Mesenchymal stem cell (in vitro differentiated cells and primary cell): ENCODE data around the gene PRDM1.

Experiments used
- DNase-seq: peaks from one replicate; pipeline ENCODE4 v3.0.0-alpha.2; 2013
- H2AFZ ChIP-seq: one replicate; pipeline ENCODE4 v1.6.1; 2013; ENCODE audit warnings: low read depth, mild to moderate bottlenecking, control low read depth, inconsistent platforms, low read length, moderate library complexity
- H2AK5ac ChIP-seq: 2 replicates; pipeline ENCODE4 v1.6.1; 2013; ENCODE audit warnings: low read length, moderate library complexity, mild to moderate bottlenecking, inconsistent platforms; ENCODE audit not compliant: severe bottlenecking
- H2BK120ac ChIP-seq: one replicate; pipeline ENCODE4 v1.6.1; 2013; ENCODE audit warnings: low read depth, mild to moderate bottlenecking, inconsistent platforms, low read length, moderate library complexity
- H2BK12ac ChIP-seq, 2 experiments: one replicate each; pipeline ENCODE4 v1.6.1; 2013; ENCODE audit warnings: inconsistent platforms in 2 of 2, low read length in 2 of 2, mild to moderate bottlenecking in 2 of 2, moderate library complexity in 2 of 2, control low read depth in 1 of 2
- H2BK15ac ChIP-seq: one replicate; pipeline ENCODE4 v1.6.1; 2013; ENCODE audit warnings: mild to moderate bottlenecking, low read depth, inconsistent platforms; ENCODE audit not compliant: poor library complexity, severe bottlenecking
- H2BK5ac ChIP-seq: 2 replicates; pipeline ENCODE4 v1.6.1; 2013; ENCODE audit warnings: low read depth, mild to moderate bottlenecking, low read length, control low read depth, inconsistent platforms; ENCODE audit not compliant: poor library complexity, severe bottlenecking
- H3K14ac ChIP-seq, 2 experiments: one replicate each; pipeline ENCODE4 v1.6.1; 2013; ENCODE audit warnings: inconsistent platforms in 2 of 2, low read length in 2 of 2, control low read depth in 1 of 2, mild to moderate bottlenecking in 1 of 2, moderate library complexity in 1 of 2
- H3K18ac ChIP-seq, 2 experiments: one replicate each; pipeline ENCODE4 v1.6.1; 2013; ENCODE audit warnings: inconsistent platforms in 2 of 2, low read length in 2 of 2, control low read depth in 1 of 2, low read depth in 1 of 2, mild to moderate bottlenecking in 1 of 2
- H3K23ac ChIP-seq, 2 experiments: one replicate each; pipeline ENCODE4 v1.6.1; 2013; ENCODE audit warnings: inconsistent platforms in 2 of 2, low read length in 2 of 2, mild to moderate bottlenecking in 2 of 2, moderate library complexity in 2 of 2, control low read depth in 1 of 2
- H3K27ac ChIP-seq: 2 replicates; pipeline ENCODE4 v1.5.1; 2013; ENCODE audit warnings: mild to moderate bottlenecking, moderate library complexity, low read length, control low read depth, inconsistent platforms; ENCODE audit not compliant: poor library complexity, severe bottlenecking
- H3K27me3 ChIP-seq, 2 experiments: 2 replicates each; pipeline versions ENCODE4 v1.6.1 to v1.7.0; 2013; ENCODE audit warnings: low read length in 2 of 2, mild to moderate bottlenecking in 2 of 2, moderate library complexity in 2 of 2, control low read depth in 1 of 2, inconsistent platforms in 1 of 2; ENCODE audit not compliant: control insufficient read depth in 1 of 2, insufficient read depth in 1 of 2
- H3K36me3 ChIP-seq, 2 experiments: 2 replicates each; pipeline versions ENCODE4 v1.6.1 to v1.7.0; 2013; ENCODE audit warnings: low read length in 2 of 2, control low read depth in 1 of 2, inconsistent platforms in 1 of 2, low read depth in 1 of 2, mild to moderate bottlenecking in 1 of 2; ENCODE audit not compliant: insufficient read depth in 2 of 2, control insufficient read depth in 1 of 2
- H3K4ac ChIP-seq, 2 experiments: one replicate each; pipeline ENCODE4 v1.6.1; 2013; ENCODE audit warnings: inconsistent platforms in 2 of 2, low read length in 2 of 2, mild to moderate bottlenecking in 2 of 2, moderate library complexity in 2 of 2, control low read depth in 1 of 2, low read depth in 1 of 2
- H3K4me1 ChIP-seq: 2 replicates; pipeline ENCODE4 v1.6.1; 2013; ENCODE audit warnings: low read depth, low read length, control low read depth; ENCODE audit not compliant: control insufficient read depth, insufficient read depth
- H3K4me2 ChIP-seq: 2 replicates; pipeline ENCODE4 v1.6.1; 2013; ENCODE audit warnings: low read length, mild to moderate bottlenecking, inconsistent platforms; ENCODE audit not compliant: poor library complexity, severe bottlenecking
- H3K4me3 ChIP-seq, 2 experiments: 2 replicates each; pipeline versions ENCODE4 v1.5.1 to v1.7.0; 2013; ENCODE audit warnings: low read length in 2 of 2, mild to moderate bottlenecking in 2 of 2, control low read depth in 1 of 2, low read depth in 1 of 2; ENCODE audit not compliant: insufficient read depth in 1 of 2
- H3K79me1 ChIP-seq: replicated peaks from 2 replicates; pipeline ENCODE4 v1.6.1; 2013; ENCODE audit warnings: mild to moderate bottlenecking, control low read depth, low read length, inconsistent platforms; ENCODE audit not compliant: poor library complexity, severe bottlenecking
- H3K9ac ChIP-seq: 2 replicates; pipeline ENCODE4 v1.7.0; 2013; ENCODE audit warnings: mild to moderate bottlenecking, low read length, moderate library complexity
- H3K9me3 ChIP-seq: 2 replicates; pipeline ENCODE4 v1.7.0; 2013; ENCODE audit warnings: mild to moderate bottlenecking, low read length; ENCODE audit not compliant: control insufficient read depth
- H4K8ac ChIP-seq: one replicate; pipeline ENCODE4 v1.6.1; 2013; ENCODE audit warnings: inconsistent platforms, mild to moderate bottlenecking, low read length, moderate library complexity
- H4K91ac ChIP-seq: one replicate; pipeline ENCODE4 v1.6.1; 2013; ENCODE audit warnings: mild to moderate bottlenecking, low read length, inconsistent platforms
- WGBS: methylation state at CpG from one replicate; pipeline ENCODE4 v1.1.7; 2013; ENCODE audit warnings: mixed read lengths; 5-methylcytosine and 5-hydroxymethylcytosine counted together

PRDM1 gene

GRCh38 chr6:106103728-106104109 is 17.6 kb downstream of the PRDM1 start:
- H3K4me3 ChIP-seq, result peak overlapping the region in 1 of 2 experiments; percentile 52
- 81% methylated on average over 8 of the region's 9 CpGs for WGBS

DNA sequence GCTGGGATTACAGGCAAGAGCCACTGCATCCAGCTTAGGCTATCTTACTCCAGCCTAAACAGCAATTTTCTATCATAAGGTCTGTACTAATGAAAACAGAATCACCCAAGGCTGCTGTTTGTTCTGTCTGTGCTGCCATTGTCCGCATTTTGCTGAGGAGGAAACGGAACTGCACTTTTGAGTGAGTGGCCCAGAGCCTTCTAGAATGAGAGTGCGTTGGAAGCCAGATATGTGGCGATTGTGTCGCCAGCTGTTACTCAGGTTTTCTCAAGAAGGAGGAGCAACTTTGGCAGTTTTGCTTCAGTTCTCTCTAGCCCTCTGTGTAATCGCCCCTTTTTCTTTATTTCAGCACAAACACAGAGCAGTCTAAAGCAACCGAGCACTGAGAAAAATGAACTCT is 18.3 kb downstream of the PRDM1 start:
- H4K91ac ChIP-seq, result no peak overlapping the region
- no peak overlapping the region for H2BK5ac ChIP-seq
- no peak overlapping the region for H3K18ac ChIP-seq
- H3K9me3 ChIP-seq, result no peaks in the 10 kb centered on the region
- H3K9ac ChIP-seq, result no peak overlapping the region
- H3K4me2 ChIP-seq, result no peak overlapping the region
- no peaks in the 10 kb centered on the region for H3K79me1 ChIP-seq
- no peak overlapping the region for H3K23ac ChIP-seq
- no peaks in the 10 kb centered on the region for H3K27me3 ChIP-seq
- H3K27ac ChIP-seq, result no peak overlapping the region
- H2AK5ac ChIP-seq, result no peak overlapping the region
- no peak for DNase-seq
- H2BK120ac ChIP-seq, result no peak overlapping the region
- H2BK12ac ChIP-seq, result no peak overlapping the region
- no peak overlapping the region for H3K14ac ChIP-seq
- 96% methylated on average over 7 of the region's 7 CpGs for WGBS
- peaks cover 21 to 58% of the 10 kb centered on the region in 2 experiments for H3K36me3 ChIP-seq
- H3K4ac ChIP-seq, result no peak overlapping the region
- H4K8ac ChIP-seq, result no peak overlapping the region
- no peak overlapping the region for H3K4me3 ChIP-seq
- no peak overlapping the region for H2AFZ ChIP-seq
- H2BK15ac ChIP-seq, result no peak overlapping the region
- peaks cover 6% of the 10 kb centered on the region for H3K4me1 ChIP-seq

More at GRCh38 chr6:106103728-106104109, 17.6 kb downstream of the PRDM1 start:
- no peak overlapping the region for H2BK120ac ChIP-seq
- H3K23ac ChIP-seq, result no peak overlapping the region
- no peak overlapping the region for H2BK12ac ChIP-seq
- H2BK15ac ChIP-seq, result no peak overlapping the region
- H2BK5ac ChIP-seq, result no peak overlapping the region
- no peak overlapping the region for H3K4me2 ChIP-seq
- H4K8ac ChIP-seq, result no peak overlapping the region
- no peak for DNase-seq
- H3K27ac ChIP-seq, result no peak overlapping the region
- no peak overlapping the region for H3K18ac ChIP-seq
- H3K9me3 ChIP-seq, result no peaks in the 10 kb centered on the region
- peaks cover 21 to 62% of the 10 kb centered on the region in 2 experiments for H3K36me3 ChIP-seq
- H4K91ac ChIP-seq, result no peak overlapping the region
- H3K27me3 ChIP-seq, result no peaks in the 10 kb centered on the region
- peak overlapping the region in 1 of 2 experiments; percentile 63 for H3K4ac ChIP-seq
- H2AFZ ChIP-seq, result no peak overlapping the region
- peak overlapping the region in 1 of 2 experiments; percentile 61 for H3K14ac ChIP-seq
- no peak overlapping the region for H2AK5ac ChIP-seq
- H3K79me1 ChIP-seq, result no peaks in the 10 kb centered on the region
- peak overlapping the region; percentile 27 for H3K9ac ChIP-seq
- peaks cover 6% of the 10 kb centered on the region for H3K4me1 ChIP-seq

DNA sequence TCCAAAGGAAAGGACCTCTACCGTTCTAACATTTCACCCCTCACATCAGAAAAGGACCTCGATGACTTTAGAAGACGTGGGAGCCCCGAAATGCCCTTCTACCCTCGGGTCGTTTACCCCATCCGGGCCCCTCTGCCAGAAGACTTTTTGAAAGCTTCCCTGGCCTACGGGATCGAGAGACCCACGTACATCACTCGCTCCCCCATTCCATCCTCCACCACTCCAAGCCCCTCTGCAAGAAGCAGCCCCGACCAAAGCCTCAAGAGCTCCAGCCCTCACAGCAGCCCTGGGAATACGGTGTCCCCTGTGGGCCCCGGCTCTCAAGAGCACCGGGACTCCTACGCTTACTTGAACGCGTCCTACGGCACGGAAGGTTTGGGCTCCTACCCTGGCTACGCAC is 18.8 kb downstream of the PRDM1 start:
- Histone ChIP-seq H2BK15ac (no peak overlapping the region), H3K18ac (no peak overlapping the region), H3K23ac (no peak overlapping the region), H2AK5ac (no peak overlapping the region), H3K14ac (no peak overlapping the region), H2BK12ac (no peak overlapping the region), H3K36me3 (peaks cover 21 to 58% of the 10 kb centered on the region in 2 experiments), H3K4me1 (peaks cover 6% of the 10 kb centered on the region), H4K91ac (peak overlapping the region; percentile 8), H3K27me3 (no peaks in the 10 kb centered on the region), H3K27ac (no peak overlapping the region), H2BK120ac (no peak overlapping the region), H3K4ac (no peak overlapping the region), H3K9me3 (no peaks in the 10 kb centered on the region), H3K4me3 (no peak overlapping the region), H2BK5ac (no peak overlapping the region), H2AFZ (no peak overlapping the region), H3K4me2 (no peak overlapping the region), H3K9ac (no peak overlapping the region), H4K8ac (peak overlapping the region; percentile 23), H3K79me1 (no peaks in the 10 kb centered on the region)
- WGBS, result 98% methylated on average over 21 of the region's 21 CpGs
- no peak for DNase-seq

DNA sequence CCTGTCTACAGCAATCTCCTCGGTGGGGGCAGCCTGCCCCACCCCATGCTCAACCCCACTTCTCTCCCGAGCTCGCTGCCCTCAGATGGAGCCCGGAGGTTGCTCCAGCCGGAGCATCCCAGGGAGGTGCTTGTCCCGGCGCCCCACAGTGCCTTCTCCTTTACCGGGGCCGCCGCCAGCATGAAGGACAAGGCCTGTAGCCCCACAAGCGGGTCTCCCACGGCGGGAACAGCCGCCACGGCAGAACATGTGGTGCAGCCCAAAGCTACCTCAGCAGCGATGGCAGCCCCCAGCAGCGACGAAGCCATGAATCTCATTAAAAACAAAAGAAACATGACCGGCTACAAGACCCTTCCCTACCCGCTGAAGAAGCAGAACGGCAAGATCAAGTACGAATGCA is 19.4 kb downstream of the PRDM1 start:
- Histone ChIP-seq H3K79me1 (no peaks in the 10 kb centered on the region), H3K9me3 (no peaks in the 10 kb centered on the region), H3K14ac (no peak overlapping the region), H2BK5ac (no peak overlapping the region), H3K18ac (no peak overlapping the region), H4K8ac (no peak overlapping the region), H3K4me3 (no peak overlapping the region), H4K91ac (no peak overlapping the region), H3K27ac (no peak overlapping the region), H2BK120ac (no peak overlapping the region), H2AK5ac (no peak overlapping the region), H2BK15ac (no peak overlapping the region), H3K4ac (no peak overlapping the region), H2BK12ac (no peak overlapping the region), H3K23ac (no peak overlapping the region), H3K4me2 (no peak overlapping the region), H3K4me1 (peaks cover 8% of the 10 kb centered on the region), H2AFZ (no peak overlapping the region), H3K27me3 (no peaks in the 10 kb centered on the region), H3K9ac (no peak overlapping the region), H3K36me3 (peaks cover 21 to 55% of the 10 kb centered on the region in 2 experiments)
- 99% methylated on average over 21 of the region's 22 CpGs for WGBS
- no peak for DNase-seq
